H9 (cell line): ENCODE measurements around the gene DDOST. TPM values are rescaled to one million over a fixed set of nuclear protein-coding genes. Genes with fewer than 3 reads are reported as not detected.

Experiments
- DNase-seq: peaks from one replicate; pipeline ENCODE4 v3.0.0-alpha.2; 2017
- H2AFZ ChIP-seq: one replicate; pipeline ENCODE4 v1.6.1; 2013; ENCODE audit warnings: mild to moderate bottlenecking, low read length, control low read depth, moderate library complexity
- H2AK5ac ChIP-seq: 2 replicates; pipeline ENCODE4 v1.6.1; 2013; ENCODE audit warnings: low read length, control low read depth, mixed read lengths; ENCODE audit not compliant: insufficient read length
- H2BK120ac ChIP-seq: one replicate; pipeline ENCODE4 v1.6.1; 2013; ENCODE audit warnings: low read depth, mild to moderate bottlenecking, low read length, control low read depth, inconsistent platforms; ENCODE audit not compliant: poor library complexity, severe bottlenecking
- H2BK12ac ChIP-seq: 2 replicates; pipeline ENCODE4 v1.6.1; 2013; ENCODE audit warnings: low read length, control low read depth, mixed read lengths, low read depth; ENCODE audit not compliant: insufficient read length
- H2BK15ac ChIP-seq: 2 replicates; pipeline ENCODE4 v1.6.1; 2013; ENCODE audit warnings: low read depth, low read length, control low read depth
- H2BK20ac ChIP-seq: one replicate; pipeline ENCODE4 v1.6.1; 2013; ENCODE audit warnings: low read depth, mild to moderate bottlenecking, low read length, control low read depth, inconsistent platforms; ENCODE audit not compliant: poor library complexity, severe bottlenecking
- H2BK5ac ChIP-seq: 2 replicates; pipeline ENCODE4 v1.6.1; 2013; ENCODE audit warnings: low read length, control low read depth, mixed read lengths; ENCODE audit not compliant: insufficient read length
- H3K14ac ChIP-seq: 2 replicates; pipeline ENCODE4 v1.6.1; 2013; ENCODE audit warnings: low read length, control low read depth; ENCODE audit not compliant: insufficient read depth
- H3K18ac ChIP-seq: 2 replicates; pipeline ENCODE4 v1.6.1; 2013; ENCODE audit warnings: low read depth, mild to moderate bottlenecking, mixed read lengths, low read length, control low read depth; ENCODE audit not compliant: insufficient read length
- H3K23ac ChIP-seq: 2 replicates; pipeline ENCODE4 v1.6.1; 2013; ENCODE audit warnings: low read length, control low read depth, mixed read lengths, low read depth; ENCODE audit not compliant: insufficient read length
- H3K23me2 ChIP-seq: 2 replicates; pipeline ENCODE4 v1.6.1; 2013; ENCODE audit warnings: low read depth, mild to moderate bottlenecking, mixed read lengths, low read length, control low read depth; ENCODE audit not compliant: insufficient read length, poor library complexity, severe bottlenecking
- H3K27ac ChIP-seq: 2 replicates; pipeline ENCODE4 v1.5.1; 2013; ENCODE audit warnings: low read length, control low read depth, mixed read lengths, low read depth; ENCODE audit not compliant: insufficient read length
- H3K27me3 ChIP-seq: 2 replicates; pipeline ENCODE4 v1.6.1; 2013; ENCODE audit warnings: low read length, control low read depth, inconsistent platforms; ENCODE audit not compliant: insufficient read depth
- H3K4ac ChIP-seq: 2 replicates; pipeline ENCODE4 v1.6.1; 2013; ENCODE audit warnings: low read depth, mild to moderate bottlenecking, control low read depth, inconsistent platforms, low read length, moderate library complexity
- H3K4me1 ChIP-seq: 2 replicates; pipeline ENCODE4 v1.6.1; 2013; ENCODE audit warnings: low read length, control low read depth, inconsistent platforms; ENCODE audit not compliant: insufficient read depth
- H3K4me2 ChIP-seq: 2 replicates; pipeline ENCODE4 v1.6.1; 2013; ENCODE audit warnings: low read length, control low read depth, mixed read lengths; ENCODE audit not compliant: insufficient read length, insufficient read depth
- H3K56ac ChIP-seq: 2 replicates; pipeline ENCODE4 v1.6.1; 2013; ENCODE audit warnings: low read depth, mild to moderate bottlenecking, mixed read lengths, low read length, control low read depth; ENCODE audit not compliant: insufficient read length
- H3K79me1 ChIP-seq: 2 replicates; pipeline ENCODE4 v1.6.1; 2013; ENCODE audit warnings: low read depth, mild to moderate bottlenecking, moderate library complexity, low read length, control low read depth, inconsistent platforms; ENCODE audit not compliant: insufficient read depth, poor library complexity, severe bottlenecking
- H3K79me2 ChIP-seq: 2 replicates; pipeline ENCODE4 v1.6.1; 2013; ENCODE audit warnings: low read length, control low read depth, inconsistent platforms; ENCODE audit not compliant: insufficient read depth
- H3K9ac ChIP-seq: 2 replicates; pipeline ENCODE4 v1.6.1; 2013; ENCODE audit warnings: low read length, control low read depth, mixed read lengths; ENCODE audit not compliant: insufficient read length; ENCODE audit errors: extremely low read depth
- H3K9me3 ChIP-seq: one replicate; pipeline ENCODE4 v1.6.1; 2013; ENCODE audit warnings: low read depth, low read length, inconsistent platforms; ENCODE audit not compliant: control insufficient read depth
- H3T11ph ChIP-seq: one replicate; pipeline ENCODE4 v1.6.1; 2013; ENCODE audit warnings: mild to moderate bottlenecking, low read length, control low read depth, inconsistent platforms
- H4K20me1 ChIP-seq: one replicate; pipeline ENCODE4 v1.6.1; 2013; ENCODE audit not compliant: control insufficient read depth, insufficient read length, insufficient read depth
- H4K5ac ChIP-seq: 2 replicates; pipeline ENCODE4 v1.6.1; 2013; ENCODE audit warnings: low read depth, mild to moderate bottlenecking, mixed read lengths, low read length, control low read depth; ENCODE audit not compliant: insufficient read length
- H4K8ac ChIP-seq: replicated peaks from 2 replicates; pipeline ENCODE4 v1.6.1; 2013; ENCODE audit warnings: low read length, control low read depth, mixed read lengths, low read depth; ENCODE audit not compliant: insufficient read length
- H4K91ac ChIP-seq: 2 replicates; pipeline ENCODE4 v1.6.1; 2013; ENCODE audit warnings: low read depth, mild to moderate bottlenecking, moderate library complexity, mixed read lengths, low read length, control low read depth; ENCODE audit not compliant: insufficient read length
- H3K27ac Mint-ChIP-seq, 3 experiments: 2 replicates in 2 of 3; 3 replicates in 1 of 3; pipeline ENCODE4 v1.8.0; 2020 to 2021; ENCODE audit warnings: mixed read lengths in 3 of 3, mild to moderate bottlenecking in 1 of 3, moderate library complexity in 1 of 3
- H3K27me3 Mint-ChIP-seq: 2 replicates; pipeline ENCODE4 v1.8.0; 2021; ENCODE audit warnings: low read depth, mild to moderate bottlenecking, moderate library complexity, mixed read lengths
- H3K36me3 Mint-ChIP-seq, 3 experiments: 2 replicates in 2 of 3; 3 replicates in 1 of 3; pipeline ENCODE4 v1.8.0; 2020 to 2021; ENCODE audit warnings: low read depth in 3 of 3, mixed read lengths in 3 of 3; ENCODE audit not compliant: insufficient read depth in 1 of 3
- H3K4me1 Mint-ChIP-seq, 2 experiments: 2 replicates each; pipeline ENCODE4 v1.8.0; 2020; ENCODE audit warnings: mixed read lengths in 2 of 2
- H3K4me3 Mint-ChIP-seq, 2 experiments: 2 replicates in 1 of 2; 3 replicates in 1 of 2; pipeline ENCODE4 v1.8.0; 2020 to 2021; ENCODE audit warnings: mild to moderate bottlenecking in 2 of 2, mixed read lengths in 2 of 2, moderate library complexity in 1 of 2
- H3K9me3 Mint-ChIP-seq, 2 experiments: 2 replicates in 1 of 2; 3 replicates in 1 of 2; pipeline ENCODE4 v1.8.0; 2020; ENCODE audit warnings: mild to moderate bottlenecking in 2 of 2, mixed read lengths in 2 of 2, moderate library complexity in 1 of 2
- WGBS: extraction: QIAGEN DNeasy Blood & Tissue Kit; methylation state at CpG from one replicate; pipeline ENCODE4 v1.1.7; 2013; ENCODE audit warnings: missing lambda C conversion rate, low lambda C conversion rate, mixed read lengths; ENCODE audit not compliant: insufficient read length; ENCODE audit errors: extremely low coverage; 5-methylcytosine and 5-hydroxymethylcytosine counted together
- total RNA-seq: library from RNA; stranded (reverse); gene quantifications from 2 replicates; pipeline ENCODE4 v1.2.1, GENCODE V29; 2021
- TF ChIP-seq, protein P1 (sequence below): fragments of 200-600 bp; sonication (generic); conservative IDR thresholded peaks from 3 replicates; pipeline ENCODE4 v1.8.0; 2021; ENCODE audit warnings: antibody characterized with exemption, mild to moderate bottlenecking

The DDOST gene
- total RNA-seq, 1 experiment from 2014 or later, result 255 TPM

DNA sequence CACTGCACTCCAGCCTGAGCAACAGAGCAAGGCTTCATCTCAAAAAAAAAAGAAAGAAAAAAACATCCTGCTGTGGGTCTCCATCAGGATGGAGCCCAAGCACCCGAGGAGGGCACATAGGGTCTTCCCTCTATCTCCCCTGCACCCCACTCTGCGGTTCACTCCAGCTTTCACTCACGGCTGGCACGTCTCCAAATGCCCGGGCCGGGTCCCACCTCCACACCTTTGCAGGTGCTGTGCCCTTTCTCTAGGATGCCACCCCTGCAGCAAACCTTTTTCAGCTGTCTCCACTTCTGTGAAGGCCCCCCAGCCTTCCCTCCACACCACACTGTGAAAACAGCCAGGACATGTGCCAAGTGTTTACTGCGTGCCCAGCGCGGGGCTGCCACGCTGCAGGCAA is 22.4 kb upstream of the DDOST start:
- peaks cover 0 to 25% (median 6%) of the 10 kb centered on the region in 3 experiments for H3K36me3 Mint-ChIP-seq
- H3K27ac Mint-ChIP-seq, result no peak overlapping the region; a peak in 1 of 7 replicates
- Histone ChIP-seq H3K27me3 (no peaks in the 10 kb centered on the region), H3K79me2 (no peaks in the 10 kb centered on the region), H4K91ac (no peak overlapping the region), H3K27ac (no peak overlapping the region), H3K23me2 (no peaks in the 10 kb centered on the region), H3K23ac (no peak overlapping the region), H3K79me1 (no peaks in the 10 kb centered on the region), H3K56ac (no peak overlapping the region), H3K4ac (no peak overlapping the region), H3T11ph (no peak overlapping the region), H2BK15ac (no peak overlapping the region), H2BK20ac (no peak overlapping the region), H3K14ac (no peak overlapping the region), H4K5ac (no peak overlapping the region), H3K9ac (no peak overlapping the region), H3K4me2 (no peak overlapping the region), H3K9me3 (no peaks in the 10 kb centered on the region), H2BK5ac (no peak overlapping the region), H4K20me1 (no peaks in the 10 kb centered on the region), H3K4me1 (no peaks in the 10 kb centered on the region), H2BK12ac (no peak overlapping the region), H2AFZ (no peak overlapping the region), H3K18ac (no peak overlapping the region), H2AK5ac (no peak overlapping the region), H4K8ac (no peak overlapping the region), H2BK120ac (no peak overlapping the region)
- peaks cover 3% of the 10 kb centered on the region in 2 experiments; a peak in 2 of 4 replicates for H3K4me1 Mint-ChIP-seq
- H3K9me3 Mint-ChIP-seq, result no peaks in the 10 kb centered on the region
- TF ChIP-seq, protein P1, sequence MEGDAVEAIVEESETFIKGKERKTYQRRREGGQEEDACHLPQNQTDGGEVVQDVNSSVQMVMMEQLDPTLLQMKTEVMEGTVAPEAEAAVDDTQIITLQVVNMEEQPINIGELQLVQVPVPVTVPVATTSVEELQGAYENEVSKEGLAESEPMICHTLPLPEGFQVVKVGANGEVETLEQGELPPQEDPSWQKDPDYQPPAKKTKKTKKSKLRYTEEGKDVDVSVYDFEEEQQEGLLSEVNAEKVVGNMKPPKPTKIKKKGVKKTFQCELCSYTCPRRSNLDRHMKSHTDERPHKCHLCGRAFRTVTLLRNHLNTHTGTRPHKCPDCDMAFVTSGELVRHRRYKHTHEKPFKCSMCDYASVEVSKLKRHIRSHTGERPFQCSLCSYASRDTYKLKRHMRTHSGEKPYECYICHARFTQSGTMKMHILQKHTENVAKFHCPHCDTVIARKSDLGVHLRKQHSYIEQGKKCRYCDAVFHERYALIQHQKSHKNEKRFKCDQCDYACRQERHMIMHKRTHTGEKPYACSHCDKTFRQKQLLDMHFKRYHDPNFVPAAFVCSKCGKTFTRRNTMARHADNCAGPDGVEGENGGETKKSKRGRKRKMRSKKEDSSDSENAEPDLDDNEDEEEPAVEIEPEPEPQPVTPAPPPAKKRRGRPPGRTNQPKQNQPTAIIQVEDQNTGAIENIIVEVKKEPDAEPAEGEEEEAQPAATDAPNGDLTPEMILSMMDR, result no peak
- DNase-seq, result no peak
- H3K27me3 Mint-ChIP-seq, result no peaks in the 10 kb centered on the region; the same call in 1 of the 2 replicates
- WGBS, result no CpG with 5 or more reads among the region's 10 CpGs
- no peak overlapping the region for H3K4me3 Mint-ChIP-seq
